Activated T-helper 1 cell treated with Interleukin-2 at 50 U/mL for 16 hours (primary cell): ENCODE measurements around the gene NFKBIE.

ENCODE experiments used
- DNase-seq: peaks from one replicate; pipeline ENCODE4 v3.0.0-alpha.2; 2020; ENCODE audit warnings: low read depth

The NFKBIE gene

DNA sequence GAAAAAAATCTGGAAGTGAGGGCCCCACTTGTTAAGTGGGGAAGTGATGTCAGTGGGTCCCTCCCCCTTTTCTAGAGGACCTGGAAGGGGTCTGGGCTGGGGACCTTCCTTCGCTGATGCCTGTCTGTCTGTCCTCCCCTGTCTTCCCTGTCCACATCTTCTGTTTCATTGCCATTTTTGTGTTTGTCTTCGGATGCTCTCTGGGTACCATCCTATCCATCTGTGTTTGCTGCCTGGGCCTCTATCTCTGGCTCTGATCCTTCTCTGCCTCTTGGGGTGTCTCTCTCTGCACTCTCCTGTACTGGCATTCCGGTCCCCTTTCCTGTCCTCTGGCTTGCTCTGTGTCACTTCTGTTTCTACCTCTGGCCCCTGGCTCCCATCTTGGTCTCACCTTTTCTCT, 7.2 kb upstream of the NFKBIE start:
- no peak for DNase-seq

DNA sequence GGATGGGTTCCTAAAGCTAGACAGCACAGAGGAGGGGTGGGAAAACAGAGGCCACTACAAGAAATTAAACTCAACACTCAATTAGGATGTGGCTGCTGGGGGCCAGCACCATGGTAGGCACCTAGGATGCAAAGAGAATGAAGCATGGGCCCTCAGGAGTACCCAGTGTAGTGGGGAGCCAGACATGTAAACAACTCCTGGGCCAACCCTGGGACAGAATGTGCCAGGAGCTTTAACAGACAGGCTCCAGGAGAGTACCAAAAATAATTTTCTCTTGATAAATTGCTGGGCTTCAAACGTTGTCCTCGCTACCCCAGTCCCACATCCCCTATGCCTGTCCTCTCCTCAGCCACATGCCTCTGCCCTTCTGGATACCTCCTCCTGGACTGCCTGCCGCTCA, 6.6 kb upstream of the NFKBIE start:
- DNase-seq = no peak

DNA sequence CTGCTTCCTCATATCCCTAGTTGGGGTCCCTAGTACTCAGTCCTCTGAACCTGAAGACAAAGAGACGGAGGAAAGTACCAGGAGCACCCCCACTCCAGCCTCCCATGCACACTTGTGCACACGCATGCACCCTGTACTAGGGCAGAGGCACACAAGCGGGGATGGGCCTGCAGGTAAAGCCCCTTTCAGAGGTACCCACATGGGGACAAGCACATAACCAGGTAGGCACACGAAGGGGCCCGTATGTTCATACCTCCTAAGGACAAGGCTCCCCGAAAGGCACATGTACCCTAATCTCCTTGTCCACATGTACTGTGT, 6.0 kb upstream of the NFKBIE start:
- DNase-seq = no peak

DNA sequence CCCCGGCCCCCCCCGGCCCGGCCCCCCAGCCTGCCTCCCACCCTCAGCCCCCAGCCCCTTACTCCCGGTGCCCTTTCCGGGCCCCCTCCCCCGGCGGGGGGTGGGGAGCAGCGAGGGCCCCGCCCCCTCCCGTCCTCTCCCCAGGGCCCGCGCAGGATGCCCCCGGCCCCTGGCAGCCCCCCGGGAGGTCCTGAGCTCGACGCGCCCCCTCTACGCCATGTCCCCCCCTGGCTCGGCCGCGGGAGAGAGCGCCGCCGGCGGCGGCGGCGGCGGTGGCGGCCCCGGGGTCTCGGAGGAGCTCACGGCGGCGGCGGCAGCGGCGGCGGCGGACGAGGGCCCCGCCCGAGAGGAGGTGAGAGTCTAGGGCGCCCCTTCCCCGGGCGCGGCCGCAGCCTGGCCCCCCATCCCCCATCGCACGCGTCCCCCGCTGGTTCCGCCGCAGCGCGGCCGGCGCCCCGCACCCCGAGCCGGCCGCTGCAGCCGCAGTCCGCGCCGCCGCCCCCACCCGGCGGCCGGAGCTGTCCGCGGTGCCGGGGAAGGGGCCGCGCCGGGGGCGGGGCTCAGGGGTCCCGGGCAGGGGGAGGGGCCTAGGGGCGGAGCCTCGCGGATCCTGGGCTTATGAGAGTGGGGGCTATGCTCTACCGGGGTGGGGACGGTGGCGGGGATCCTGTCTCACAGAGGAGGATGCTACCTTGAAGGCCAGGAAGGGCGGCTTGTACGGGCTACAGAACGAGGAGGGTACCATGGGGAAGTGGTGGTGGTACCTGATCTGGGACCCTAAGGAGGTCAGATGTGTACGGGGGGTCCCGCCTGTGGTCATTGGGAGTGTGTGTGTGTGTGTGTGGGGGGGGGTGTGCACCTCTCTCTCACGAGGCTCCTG, 5.4 kb upstream of the NFKBIE start:
- no peak for DNase-seq

DNA sequence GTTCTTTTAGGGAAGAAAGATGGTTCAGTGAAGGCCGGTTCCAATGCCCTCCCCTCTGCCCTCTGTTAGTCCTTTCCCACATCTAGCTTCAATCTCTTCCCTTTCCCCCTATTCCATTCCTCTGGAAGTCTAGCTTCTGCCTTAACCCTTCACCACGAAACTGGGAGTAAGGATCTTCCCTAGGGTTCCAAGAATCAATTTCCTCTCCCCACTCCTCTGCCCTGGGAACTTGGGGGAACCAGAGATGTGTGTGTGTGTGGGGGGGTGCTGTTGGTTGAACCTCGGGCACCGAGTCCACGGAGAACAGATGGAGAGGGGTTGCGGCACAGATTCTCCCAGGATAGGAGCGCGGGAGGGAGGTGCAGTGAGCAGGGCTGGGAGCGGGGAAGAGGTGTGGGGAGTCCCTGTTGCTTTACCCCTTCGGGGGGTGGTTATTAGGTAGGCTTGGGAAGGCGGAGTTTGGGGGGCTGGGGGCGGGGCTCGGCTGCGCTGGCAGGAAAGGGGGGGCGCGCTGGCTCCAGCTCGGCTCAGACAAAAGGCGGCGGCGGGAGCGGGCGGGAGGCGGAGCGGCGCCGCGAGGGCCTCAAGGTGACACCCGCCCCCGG, 4.7 kb upstream of the NFKBIE start, which contains the start of gene TMEM151B:
TSS of gene TMEM151B (plus strand) at position 530 of the 605 bp plus-strand sequence. CDS start 293 bp downstream, outside the sequence.
- no peak for DNase-seq

DNA sequence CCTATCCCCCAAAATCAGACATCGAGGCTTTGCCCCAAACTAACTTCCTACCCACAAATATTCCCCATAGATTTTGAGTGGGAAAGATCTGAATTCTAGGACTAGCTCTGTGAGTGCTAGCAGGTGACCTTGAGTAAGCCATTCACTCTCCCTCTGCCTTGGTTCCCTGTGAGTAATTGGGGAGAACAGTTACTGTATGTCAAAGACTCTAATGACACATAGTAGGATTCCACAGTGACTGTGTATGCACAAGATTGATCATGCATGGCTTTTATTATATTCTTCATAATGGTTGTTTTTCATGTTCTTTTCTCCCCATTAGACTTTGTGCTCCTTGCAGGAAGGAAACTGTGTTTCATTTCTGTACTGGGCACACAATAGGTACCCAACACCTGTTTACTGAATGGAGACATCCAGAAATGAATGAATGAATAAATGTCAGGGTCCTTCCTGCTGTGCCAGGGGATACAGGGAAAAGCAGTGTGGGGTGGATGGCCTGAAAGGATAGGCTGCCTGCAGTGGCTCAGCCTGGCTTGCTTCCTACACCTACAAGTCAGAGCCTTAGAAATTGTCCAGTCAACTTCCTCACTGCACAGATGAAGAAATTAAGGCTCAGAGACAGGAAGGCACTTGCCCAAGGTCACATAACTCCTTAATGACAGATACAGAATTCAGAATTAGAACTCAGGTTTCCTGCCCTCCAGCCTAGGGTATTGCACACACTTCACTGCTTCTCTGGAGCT, 4.0 kb upstream of the NFKBIE start:
- no peak for DNase-seq

DNA sequence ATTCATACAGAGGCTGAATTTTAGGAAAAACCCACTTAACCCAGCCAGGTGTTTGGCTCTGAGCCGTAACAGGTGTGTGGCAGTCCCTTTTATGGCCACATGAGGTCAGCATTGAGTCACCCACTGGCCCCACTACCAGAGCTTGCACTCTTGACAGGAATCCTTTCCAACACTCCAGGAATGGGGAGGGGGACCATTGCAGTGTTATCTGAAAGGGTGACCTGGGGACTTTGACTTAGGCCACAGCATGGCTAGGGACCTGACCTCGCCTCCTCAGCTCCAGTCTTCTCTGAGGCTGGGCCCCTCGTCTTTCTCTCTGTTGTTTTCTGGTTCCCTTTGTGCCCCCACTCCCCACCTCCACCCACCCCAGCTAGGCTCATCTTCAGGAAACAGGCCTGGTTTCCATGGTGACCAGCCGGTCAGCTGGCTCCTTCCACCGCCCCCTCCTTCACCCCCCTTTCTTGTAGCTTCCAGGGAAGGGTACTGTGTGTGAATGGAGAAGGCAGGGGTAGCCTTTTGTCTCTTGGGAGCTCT, 2.8 kb upstream of the NFKBIE start:
- DNase-seq = no peak

DNA sequence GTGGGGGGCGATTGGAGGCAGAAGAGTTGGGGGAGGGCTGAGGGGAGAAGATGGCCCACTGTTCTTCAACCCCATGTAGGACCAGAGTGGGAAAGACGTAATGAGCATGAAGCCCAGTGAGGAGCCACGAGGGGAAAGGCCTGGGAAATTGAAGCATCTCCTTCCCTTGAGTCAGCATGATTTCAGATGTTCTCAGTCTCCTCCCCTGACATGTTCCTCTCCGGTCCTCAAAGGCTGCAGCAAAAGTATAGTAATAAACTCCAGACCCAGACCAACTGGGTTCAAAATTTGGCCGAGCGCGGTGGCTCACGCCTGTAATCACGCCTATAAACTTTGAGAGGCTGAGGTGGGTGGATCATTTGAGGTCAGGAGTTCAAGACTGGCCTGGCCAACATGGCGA, 1.9 kb upstream of the NFKBIE start:
- DNase-seq = no peak

DNA sequence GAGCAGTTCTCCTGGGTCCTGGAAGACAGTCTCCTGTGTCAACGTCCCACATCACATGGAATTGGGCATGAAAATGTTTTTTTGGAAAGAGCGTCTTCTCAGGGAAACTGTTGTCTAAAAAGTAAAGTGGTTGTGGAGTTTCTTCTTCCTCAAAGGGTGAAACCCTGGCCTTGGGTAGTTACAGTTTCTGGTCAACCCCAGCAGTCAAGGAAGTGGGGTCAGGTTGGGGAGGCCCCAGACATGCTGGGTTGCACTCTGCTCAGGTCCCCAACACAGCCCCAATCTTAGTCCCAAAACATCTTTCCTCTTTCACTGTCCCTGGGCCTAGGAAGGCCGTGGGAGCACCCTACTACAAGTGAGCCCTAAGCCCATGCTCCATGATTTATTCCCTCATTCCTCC, 996 bp upstream of the NFKBIE start:
- DNase-seq = no peak

DNA sequence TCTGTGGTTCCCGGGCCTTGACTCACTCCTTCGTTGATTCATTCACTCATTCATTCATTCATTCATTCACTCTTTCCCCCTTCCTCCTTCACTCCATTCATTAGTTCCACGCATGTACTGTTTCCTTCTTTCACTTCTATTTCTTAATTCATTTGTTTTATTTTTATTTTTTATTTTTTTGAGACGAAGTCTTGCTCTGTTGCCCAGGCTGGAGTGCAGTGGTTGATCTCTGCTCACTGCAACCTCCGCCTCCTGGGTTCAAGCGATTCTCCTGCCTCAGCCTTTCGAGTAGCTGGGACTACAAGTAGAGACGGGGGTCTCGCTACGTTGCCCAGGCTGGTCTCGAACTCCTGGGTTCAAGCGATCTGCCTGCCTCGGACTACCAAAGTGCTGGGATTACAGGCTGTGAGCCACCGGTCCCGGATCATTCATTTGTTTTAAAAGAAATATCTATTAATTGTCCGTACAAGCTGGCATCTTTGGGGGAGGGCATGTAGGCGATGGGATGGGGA, 427 bp upstream of the NFKBIE start:
- DNase-seq = no peak

DNA sequence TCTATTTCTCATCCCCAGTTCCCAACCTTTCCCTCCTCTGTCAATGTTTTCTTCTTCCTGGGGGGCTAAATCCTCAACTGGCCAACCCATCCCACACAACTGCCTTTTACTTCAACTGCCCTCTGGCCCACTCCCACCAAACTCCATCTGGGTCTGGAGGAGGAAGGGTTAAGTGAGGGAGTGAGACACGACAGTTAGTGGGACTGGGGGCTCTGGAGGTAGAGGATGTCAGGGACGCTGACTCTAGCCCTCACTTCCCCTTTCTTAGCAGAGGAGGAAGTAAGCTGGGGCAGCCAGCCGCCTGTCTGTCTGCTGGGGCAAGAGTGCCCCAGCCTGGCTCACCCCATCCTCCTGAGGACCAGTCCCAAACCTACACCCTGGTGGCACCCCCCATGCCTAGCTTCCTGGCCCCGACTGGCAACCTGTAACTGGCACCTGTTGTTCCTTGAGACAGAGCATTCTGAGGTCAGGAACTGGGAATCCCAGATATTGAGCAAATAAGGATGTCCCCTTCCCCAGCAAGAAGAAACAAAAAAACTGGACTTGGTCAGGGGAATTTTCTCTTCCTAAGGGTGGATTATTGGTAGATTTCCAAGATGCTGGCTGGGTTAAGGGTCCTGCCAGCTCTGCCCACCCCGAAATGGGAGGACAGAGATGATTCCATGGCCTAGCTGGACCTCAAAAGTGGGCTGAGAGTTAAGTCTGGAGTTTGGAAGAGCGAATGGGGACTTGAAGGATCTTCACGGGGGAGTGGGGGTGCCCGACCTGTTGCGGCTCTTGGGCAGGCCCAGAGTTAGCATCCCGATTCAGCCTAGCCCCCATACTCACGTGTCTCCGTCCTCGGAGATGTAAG, 971 bp downstream of the NFKBIE start:
- no peak for DNase-seq

DNA sequence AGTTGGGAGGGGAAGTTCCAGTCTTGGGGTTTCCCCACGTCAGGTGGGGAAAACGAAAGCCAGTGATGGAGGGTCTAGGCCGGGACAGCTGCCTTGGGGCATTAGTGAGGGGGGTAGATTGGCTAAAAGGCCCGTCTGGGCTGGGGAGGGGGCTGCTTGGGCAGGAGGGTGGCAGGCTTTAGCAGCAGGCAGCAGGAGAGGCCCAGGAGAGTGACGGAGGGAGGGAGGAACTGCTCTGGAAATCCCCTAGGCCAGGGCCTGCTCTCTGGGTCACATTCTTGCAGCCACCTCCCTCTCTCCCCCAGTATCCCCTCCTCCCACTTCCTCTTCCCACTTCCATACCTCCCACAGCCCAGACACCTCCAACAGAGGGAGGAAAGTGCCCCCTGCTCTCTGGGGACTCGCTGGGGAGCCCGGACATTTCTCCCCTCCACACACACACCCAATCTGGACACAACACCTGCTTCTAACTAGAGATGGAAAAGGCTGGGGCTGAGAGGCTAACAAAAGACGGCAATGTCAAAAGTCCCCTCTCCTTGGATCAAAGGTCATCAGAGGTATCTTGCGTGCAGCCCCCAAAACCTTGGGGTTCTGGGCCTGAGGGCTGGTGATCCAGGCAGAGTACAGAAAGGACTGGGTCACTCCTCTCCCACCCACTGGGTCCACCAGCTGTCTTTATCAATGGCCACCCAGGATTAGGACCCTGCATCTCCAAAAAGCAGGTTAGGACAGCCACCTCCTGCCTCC, 1.8 kb downstream of the NFKBIE start:
- no peak for DNase-seq

DNA sequence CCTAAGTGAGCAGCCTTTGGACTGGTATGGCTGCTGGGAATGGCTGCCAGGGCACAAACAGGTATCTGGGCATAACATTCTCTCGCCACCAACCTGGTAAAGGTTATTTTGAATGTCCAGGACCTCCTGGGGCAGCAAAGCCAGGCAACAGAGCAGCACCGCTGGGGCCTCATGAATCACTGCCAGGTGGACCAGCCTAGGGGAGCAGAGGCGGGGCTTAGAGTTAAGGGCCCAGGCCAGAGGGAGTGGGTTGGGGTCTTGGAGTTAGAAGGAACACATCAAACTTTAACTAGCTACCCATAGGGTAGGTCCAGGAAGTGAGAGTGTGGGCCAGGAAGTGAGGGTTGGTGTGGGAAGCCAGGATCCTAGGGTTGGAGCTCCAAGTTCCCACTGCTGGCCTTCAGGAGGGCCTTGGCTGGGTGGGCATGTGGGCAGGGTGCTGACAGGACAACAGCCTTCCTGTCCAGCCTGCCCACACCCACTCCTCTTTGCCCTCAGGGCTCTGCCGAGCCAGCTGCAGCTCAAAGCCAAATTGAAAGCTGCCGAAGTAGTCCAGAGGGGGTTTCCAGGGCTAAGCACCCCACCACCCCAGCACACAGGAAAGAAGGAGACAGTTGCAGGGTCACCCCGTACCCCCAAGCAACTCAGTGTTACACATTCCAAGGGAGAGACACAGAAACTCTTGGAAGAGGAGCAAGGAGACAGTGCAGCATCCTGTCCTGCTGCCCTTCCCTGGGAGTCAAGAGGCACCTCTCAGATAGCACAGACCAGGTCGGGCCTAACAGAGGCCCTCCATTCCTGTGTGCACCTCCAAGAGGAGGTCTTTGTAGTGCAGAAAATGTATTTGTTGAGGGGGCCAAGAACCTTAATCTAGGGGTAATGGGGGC, 2.6 kb downstream of the NFKBIE start:
- no peak for DNase-seq

DNA sequence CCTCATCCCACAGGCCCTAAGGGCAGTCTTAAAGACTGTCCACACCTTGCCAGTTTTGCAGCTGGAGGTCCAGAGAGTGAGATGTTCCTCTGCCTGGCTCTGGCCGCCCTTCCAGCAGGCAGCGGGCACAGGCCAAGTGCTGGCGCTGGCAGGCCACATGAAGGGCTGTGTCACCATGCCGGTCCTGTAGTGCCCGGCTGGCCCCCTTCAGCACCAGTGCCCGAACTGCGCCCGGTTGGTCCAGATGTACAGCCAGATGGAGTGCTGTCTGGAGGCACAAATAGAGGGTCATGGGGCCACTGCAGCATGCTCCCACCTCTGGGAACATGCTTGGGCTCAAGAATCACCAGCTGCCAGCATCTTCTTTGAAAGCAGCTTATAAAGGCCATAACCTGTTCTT, 3.8 kb downstream of the NFKBIE start:
- DNase-seq = no peak

DNA sequence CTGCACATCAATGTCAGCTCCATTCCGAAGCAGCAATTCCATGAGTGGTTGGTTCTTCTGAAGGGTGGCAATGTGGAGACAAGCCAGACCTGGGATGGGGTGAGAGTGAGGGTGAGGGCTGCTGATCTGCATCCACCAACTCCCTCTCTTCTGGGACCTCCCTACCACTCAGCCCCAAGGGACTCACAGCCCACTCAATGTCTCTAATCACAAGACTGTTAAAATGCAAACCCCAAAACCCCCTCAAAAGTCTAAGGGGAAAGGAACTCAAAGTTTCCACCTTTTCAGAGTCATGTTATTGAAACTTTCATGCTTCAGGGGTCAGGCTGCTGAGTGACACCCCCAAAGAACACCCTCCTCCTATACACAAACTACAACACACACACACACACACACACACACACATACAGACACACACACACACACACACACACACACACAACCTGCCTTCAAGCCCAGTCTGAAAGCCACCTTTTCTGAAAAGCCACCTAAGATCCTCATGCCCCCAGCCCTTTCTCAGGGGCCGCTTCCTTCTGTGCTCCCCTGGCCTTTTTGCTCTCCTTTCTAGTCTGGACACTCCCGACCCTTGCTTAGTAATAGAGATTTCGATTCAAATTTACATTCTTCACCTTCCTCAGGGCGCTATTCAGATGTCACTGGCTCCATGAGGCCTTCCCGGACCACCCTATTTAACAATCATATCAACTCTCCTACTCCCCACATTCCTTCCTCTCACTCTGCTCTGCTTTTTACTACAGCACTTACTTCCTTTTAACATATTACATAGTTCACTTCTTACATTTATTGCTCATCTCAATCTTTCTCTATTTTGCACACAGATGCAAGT, 4.7 kb downstream of the NFKBIE start:
- DNase-seq = no peak

DNA sequence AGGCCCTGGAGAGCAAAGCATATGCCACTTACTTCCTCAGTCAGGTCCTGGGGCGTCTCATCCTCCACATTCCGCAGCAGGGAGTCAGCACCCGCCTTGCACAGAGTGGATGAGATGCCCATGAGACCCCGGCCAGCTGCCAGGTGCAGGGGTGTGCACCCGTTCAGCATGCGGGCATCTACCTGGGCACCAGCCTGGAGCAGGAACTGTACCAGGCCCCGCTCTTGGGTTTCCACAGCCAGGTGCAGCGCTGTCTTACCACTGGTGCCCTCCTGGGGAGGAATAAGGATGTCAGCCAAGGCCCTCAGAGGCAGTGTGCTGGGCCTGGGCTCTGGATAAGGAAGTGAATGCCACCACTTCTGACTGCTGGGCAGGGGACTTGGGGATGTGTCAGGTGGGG, 5.3 kb downstream of the NFKBIE start:
- no peak for DNase-seq

DNA sequence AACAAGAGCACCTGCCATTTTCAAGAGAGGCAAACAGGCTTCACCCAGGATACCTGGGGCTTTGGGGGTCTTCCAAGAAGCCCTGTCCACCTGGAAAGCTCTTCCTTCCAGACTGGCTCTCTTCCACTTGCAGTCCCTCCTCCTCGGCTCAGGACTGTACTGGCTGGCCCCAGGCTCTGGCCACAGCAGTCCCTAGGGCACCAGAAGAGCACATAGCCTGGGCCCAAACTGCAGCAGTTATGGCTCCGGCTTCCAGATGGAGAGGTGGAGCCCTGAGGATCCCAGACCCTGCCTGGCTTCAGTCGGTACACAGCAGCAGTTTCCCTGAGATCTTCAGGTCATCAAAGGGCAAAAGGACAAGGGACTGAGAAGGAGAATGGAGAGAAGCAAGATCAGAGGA, 6.4 kb downstream of the NFKBIE start:
- no peak for DNase-seq

DNA sequence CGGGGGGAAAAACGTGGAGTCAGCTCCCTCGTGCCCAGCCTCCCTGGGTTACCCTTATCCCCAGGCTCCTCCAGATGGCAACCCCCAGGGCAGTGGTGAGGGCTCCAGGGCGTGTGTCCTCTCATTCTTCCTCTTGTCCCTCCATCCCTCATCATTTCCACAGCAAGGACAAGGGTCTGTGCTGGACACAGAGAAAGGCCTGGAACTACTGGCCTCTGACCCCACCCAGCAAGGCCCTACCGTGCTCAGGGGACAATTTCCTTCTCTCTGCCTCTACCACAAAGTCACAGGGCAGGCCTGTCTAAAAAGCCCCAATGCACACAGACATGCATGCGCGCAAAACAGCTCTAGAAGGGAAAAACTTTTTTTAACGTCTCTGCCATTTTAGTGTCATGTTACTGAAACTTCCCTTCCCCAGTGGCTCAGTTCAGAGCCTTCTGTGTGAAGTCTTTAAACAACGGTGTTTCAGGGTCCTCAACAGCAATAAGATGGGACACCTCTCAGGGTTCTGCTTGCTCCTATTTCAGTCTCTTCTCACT, 7.0 kb downstream of the NFKBIE start:
- no peak for DNase-seq
